HG03558 (cell line): ENCODE data around the gene PAPSS1.

Experiments used
- ATAC-seq: cut with Tn5 transposase; IDR thresholded peaks from one replicate; pipeline ENCODE4 v1.9.1; 2021; ENCODE audit warnings: moderate number of reproducible peaks; ENCODE audit not compliant: unreplicated experiment; ENCODE audit errors: extremely low read depth

The PAPSS1 gene

DNA sequence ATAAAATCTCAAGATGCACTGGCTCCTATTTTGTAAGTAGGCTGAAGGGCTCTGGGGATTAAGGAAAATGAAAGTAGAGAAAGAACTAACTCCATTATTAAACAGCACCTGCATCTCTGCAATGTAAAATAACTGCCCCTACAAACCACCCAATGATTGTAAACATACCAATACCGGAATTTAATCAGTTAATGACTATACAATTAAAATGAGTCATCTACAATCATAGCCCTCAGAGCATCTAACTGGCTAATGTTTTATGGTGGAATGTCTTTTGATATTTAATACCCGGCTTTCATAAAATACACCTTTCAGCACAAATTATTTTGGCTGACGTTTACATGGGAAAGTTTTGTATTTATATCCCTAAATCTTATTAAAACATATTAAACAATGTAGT, 142.3 kb downstream of the PAPSS1 start:
- no peak for ATAC-seq

- no peak for ATAC-seq
These were observed 144.8 kb downstream of the PAPSS1 start for GRCh38 chr4:107575243-107575642.

DNA sequence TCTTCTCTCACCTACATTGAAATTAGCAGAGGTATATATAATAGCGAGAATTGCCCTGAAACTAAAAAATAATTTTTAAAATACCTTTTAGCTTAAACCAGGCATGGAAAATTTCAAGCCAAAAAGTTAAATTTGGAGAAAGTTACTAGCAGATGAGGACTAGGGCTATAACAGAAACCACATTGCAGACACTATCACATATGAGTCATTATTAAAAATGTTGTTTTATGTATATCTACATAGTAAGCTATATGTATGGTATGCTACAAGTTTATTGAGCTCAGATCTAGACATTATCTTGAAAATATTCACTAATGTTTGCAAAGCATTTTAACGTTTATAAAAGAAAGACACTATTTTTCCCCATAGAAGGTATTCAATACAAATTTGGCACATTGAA, 147.8 kb downstream of the PAPSS1 start:
- no peak for ATAC-seq

DNA sequence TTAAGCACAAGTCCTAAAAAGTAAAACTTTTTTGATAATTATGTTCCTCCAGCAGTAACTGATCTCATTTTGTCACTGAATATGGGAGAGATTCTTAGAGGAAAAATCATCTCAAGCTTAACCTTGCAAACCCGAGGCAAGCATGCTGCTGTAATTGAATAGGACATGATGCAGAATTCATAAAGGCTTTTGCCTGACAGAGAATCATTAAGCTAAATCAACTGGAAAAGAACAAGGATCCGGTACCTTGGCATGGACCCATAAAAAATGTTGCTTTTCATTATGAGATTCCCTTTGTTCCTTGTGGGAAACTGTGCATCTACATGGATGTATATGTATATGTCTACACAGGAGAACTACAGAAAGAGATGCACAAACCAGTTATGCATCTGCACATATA, 149.1 kb downstream of the PAPSS1 start:
- ATAC-seq, result no peak

- no peak for ATAC-seq
These were observed 155.7 kb downstream of the PAPSS1 start for GRCh38 chr4:107564326-107564725.
